Loucy (cell line): Measurements from ENCODE around the gene RRN3.
A peak's percentile ranks its signal among the peaks of the same experiment; 100 is the strongest.
"Not testable (repeated sequence)": the region's sequence is repeated elsewhere in the genome, so short reads cannot be mapped to it uniquely, and the experiment has no call there.

ENCODE experiments used
- CTCF ChIP-seq: fragments of 200-600 bp; sonication (generic); conservative IDR thresholded peaks from 2 replicates; pipeline ENCODE4 v1.5.1; 2014; ENCODE audit warnings: mild to moderate bottlenecking, antibody characterized with exemption, low read length
- EZH2phosphoT487 ChIP-seq: fragments of 200-600 bp; IDR thresholded peaks from 2 replicates; pipeline ENCODE4 v1.6.1; 2018; ENCODE audit warnings: antibody characterized with exemption, mild to moderate bottlenecking, moderate library complexity, borderline replicate concordance

- TF ChIP-seq CTCF, result peak; percentile 30
- TF ChIP-seq EZH2phosphoT487, result not testable (repeated sequence)
Observed at GRCh38 chr16:15071916-15072769, 21.9 kb downstream of the RRN3 start.
